Hepatocyte (in vitro differentiated cells): Measurements from ENCODE around the gene STPG2.

Source experiments
- EZH2phosphoT487 ChIP-seq: fragments of 200-600 bp; sonication (generic); IDR thresholded peaks from one replicate; pipeline ENCODE4 v1.6.1; 2018; ENCODE audit warnings: antibody characterized with exemption, mild to moderate bottlenecking, low read depth, moderate library complexity; ENCODE audit not compliant: unreplicated experiment, severe bottlenecking
- TF ChIP-seq, protein P1 (sequence below): fragments of 200-600 bp; sonication (generic); IDR thresholded peaks from 2 replicates; pipeline ENCODE4 v1.5.1; 2016; ENCODE audit warnings: antibody characterized with exemption, mild to moderate bottlenecking; ENCODE audit not compliant: poor library complexity

GRCh38 chr4:98125585-98125984, 17.7 kb downstream of the STPG2 start:
- TF ChIP-seq, protein P1, sequence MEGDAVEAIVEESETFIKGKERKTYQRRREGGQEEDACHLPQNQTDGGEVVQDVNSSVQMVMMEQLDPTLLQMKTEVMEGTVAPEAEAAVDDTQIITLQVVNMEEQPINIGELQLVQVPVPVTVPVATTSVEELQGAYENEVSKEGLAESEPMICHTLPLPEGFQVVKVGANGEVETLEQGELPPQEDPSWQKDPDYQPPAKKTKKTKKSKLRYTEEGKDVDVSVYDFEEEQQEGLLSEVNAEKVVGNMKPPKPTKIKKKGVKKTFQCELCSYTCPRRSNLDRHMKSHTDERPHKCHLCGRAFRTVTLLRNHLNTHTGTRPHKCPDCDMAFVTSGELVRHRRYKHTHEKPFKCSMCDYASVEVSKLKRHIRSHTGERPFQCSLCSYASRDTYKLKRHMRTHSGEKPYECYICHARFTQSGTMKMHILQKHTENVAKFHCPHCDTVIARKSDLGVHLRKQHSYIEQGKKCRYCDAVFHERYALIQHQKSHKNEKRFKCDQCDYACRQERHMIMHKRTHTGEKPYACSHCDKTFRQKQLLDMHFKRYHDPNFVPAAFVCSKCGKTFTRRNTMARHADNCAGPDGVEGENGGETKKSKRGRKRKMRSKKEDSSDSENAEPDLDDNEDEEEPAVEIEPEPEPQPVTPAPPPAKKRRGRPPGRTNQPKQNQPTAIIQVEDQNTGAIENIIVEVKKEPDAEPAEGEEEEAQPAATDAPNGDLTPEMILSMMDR: no peak
- TF ChIP-seq EZH2phosphoT487: no peak
